Activated B cell treated with CpG ODN at 0.5 μM for 24 hours (primary cell): ENCODE data around the gene TRAPPC3. TPM values are rescaled to one million over a fixed set of nuclear protein-coding genes. Genes with fewer than 3 reads are reported as not detected.
A peak's percentile ranks its signal among the peaks of the same experiment; 100 is the strongest.

Source experiments
- ATAC-seq: fragments of 200-7000 bp; cut with Tn5 transposase; one replicate; pipeline ENCODE4 v1.10.0; 2021; ENCODE audit warnings: low read depth, mild to moderate bottlenecking, moderate library complexity
- CTCF ChIA-PET: fragments of 350-600 bp; sonication (Branson Sonifier 250); formaldehyde crosslinking; loops from one replicate; lab custom pipeline; 2021; ENCODE audit warnings: antibody characterized with exemption; lab: Charles Lee
- POLR2A ChIA-PET: fragments of 350-600 bp; sonication (Branson Sonifier 250); formaldehyde crosslinking; loops from one replicate; lab custom pipeline; 2021; ENCODE audit warnings: antibody characterized with exemption; lab: Charles Lee
- DNase-seq: peaks from one replicate; pipeline ENCODE4 v3.0.0; 2022
- H3K27ac Mint-ChIP-seq: one replicate; pipeline ENCODE4 v1.8.0; 2020; ENCODE audit warnings: mixed read lengths
- H3K27me3 Mint-ChIP-seq: one replicate; pipeline ENCODE4 v1.8.0; 2021; ENCODE audit warnings: mixed read lengths
- H3K36me3 Mint-ChIP-seq: one replicate; pipeline ENCODE4 v1.8.0; 2021; ENCODE audit warnings: low read depth, mixed read lengths
- H3K4me1 Mint-ChIP-seq: one replicate; pipeline ENCODE4 v1.8.0; 2021; ENCODE audit warnings: mixed read lengths
- H3K4me3 Mint-ChIP-seq: one replicate; pipeline ENCODE4 v1.8.0; 2020; ENCODE audit warnings: mild to moderate bottlenecking, mixed read lengths
- H3K9me3 Mint-ChIP-seq: one replicate; pipeline ENCODE4 v1.8.0; 2020; ENCODE audit warnings: mixed read lengths
- intact Hi-C: fragments of 100-400 bp; cut with micrococcal nuclease; formaldehyde crosslinking; loops from one replicate; pipeline ENCODE4 v1.15.1; 2024
- total RNA-seq: library from RNA; stranded (reverse); gene quantifications from 2 replicates; pipeline ENCODE4 v1.2.3, GENCODE V29; 2022
- TF ChIP-seq, protein P1 (sequence below): fragments of 200-600 bp; IDR thresholded peaks from one replicate; pipeline ENCODE4 v1.8.0; 2022; ENCODE audit warnings: antibody characterized with exemption, mild to moderate bottlenecking

TRAPPC3 gene
- total RNA-seq, 1 donor from 2014 or later: 48.5 TPM

DNA sequence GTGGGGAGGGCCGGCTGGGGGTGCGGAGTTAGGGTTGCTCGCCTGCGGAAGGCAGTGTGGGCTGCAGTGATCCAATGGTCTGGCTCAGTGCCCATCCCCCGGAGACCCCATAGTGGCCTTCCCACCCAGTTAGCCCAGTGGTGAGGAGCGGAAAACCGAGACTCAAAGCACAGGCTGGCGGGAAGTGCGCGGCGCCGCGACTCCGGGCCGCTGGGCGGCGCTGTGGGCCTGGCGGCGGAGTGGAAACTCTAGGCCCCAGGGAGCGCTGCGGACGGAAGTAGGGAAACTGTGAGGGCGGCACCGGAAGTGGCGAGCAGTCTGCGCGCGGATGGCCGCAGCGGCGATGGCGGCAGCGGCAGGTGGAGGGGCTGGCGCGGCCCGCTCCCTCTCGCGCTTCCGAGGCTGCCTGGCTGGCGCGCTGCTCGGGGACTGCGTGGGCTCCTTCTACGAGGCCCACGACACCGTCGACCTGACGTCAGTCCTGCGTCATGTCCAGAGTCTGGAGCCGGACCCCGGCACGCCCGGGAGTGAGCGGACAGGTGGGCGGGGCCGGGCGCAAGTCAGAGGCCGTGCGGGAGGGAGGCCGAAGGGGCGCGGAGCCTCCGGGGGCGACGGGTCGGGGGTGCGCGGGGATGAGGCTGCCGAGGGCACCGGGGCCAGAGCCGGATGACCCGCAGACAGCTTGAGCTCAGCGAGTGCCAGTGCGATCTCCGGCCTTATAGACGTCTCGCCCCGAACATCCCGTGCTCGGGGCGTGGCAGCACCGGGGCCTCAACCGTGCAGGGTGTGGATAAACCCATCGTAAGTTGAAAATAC lies 60.5 kb downstream of the TRAPPC3 start, which contains the start of gene ADPRS:
Gene ADPRS, plus strand, starts transcription at position 316 of the 816 bp plus-strand sequence. Its CDS starts 13 bp downstream, at position 329.
- TF ChIP-seq, protein P1, sequence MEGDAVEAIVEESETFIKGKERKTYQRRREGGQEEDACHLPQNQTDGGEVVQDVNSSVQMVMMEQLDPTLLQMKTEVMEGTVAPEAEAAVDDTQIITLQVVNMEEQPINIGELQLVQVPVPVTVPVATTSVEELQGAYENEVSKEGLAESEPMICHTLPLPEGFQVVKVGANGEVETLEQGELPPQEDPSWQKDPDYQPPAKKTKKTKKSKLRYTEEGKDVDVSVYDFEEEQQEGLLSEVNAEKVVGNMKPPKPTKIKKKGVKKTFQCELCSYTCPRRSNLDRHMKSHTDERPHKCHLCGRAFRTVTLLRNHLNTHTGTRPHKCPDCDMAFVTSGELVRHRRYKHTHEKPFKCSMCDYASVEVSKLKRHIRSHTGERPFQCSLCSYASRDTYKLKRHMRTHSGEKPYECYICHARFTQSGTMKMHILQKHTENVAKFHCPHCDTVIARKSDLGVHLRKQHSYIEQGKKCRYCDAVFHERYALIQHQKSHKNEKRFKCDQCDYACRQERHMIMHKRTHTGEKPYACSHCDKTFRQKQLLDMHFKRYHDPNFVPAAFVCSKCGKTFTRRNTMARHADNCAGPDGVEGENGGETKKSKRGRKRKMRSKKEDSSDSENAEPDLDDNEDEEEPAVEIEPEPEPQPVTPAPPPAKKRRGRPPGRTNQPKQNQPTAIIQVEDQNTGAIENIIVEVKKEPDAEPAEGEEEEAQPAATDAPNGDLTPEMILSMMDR: no peak
- peaks cover 26% of the 10 kb centered on the region for H3K36me3 Mint-ChIP-seq
- H3K27me3 Mint-ChIP-seq: peaks cover 18% of the 10 kb centered on the region
- peak; percentile 85 for ATAC-seq
- peaks cover 17% of the 10 kb centered on the region for H3K4me1 Mint-ChIP-seq
- H3K9me3 Mint-ChIP-seq: no peaks in the 10 kb centered on the region
- H3K4me3 Mint-ChIP-seq: peak within 1 kb of the TSS; percentile 89
- intact Hi-C loops: loop anchor here (1.0 to 10.0 kb wide), 5 partner anchors 61 to 298 kb away; partner anchors contain the start of genes AGO1, AGO3 and TRAPPC3
- ChIA-PET POLR2A (interaction anchor here (0.5 to 1.5 kb wide), 2 partner anchors 13 to 158 kb away, joined by 5 to 8 read pairs; partner anchors contain the start of gene AGO3), CTCF (no interaction called here)
- peak within 1 kb of the TSS; percentile 88 for H3K27ac Mint-ChIP-seq
- DNase-seq: peak; percentile 90

DNA sequence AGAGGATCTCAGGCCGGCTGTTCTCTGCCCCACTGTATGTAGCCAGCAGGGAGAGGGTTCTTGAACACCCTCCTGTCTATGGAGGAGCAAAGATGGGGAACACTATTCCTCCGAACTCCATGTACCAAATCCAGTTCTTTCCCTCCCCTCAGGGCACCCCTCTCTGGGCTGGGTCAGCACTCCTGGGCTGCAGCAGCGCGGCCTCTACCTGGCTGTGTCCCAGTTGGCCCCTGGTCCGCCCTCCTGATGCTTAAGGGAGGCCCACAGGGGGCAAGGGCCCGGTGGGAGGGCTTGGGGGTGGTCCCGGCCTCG lies 61.1 kb downstream of the TRAPPC3 start:
- Mint-ChIP-seq H3K36me3 (peaks cover 21% of the 10 kb centered on the region), H3K4me1 (peaks cover 17% of the 10 kb centered on the region), H3K9me3 (no peaks in the 10 kb centered on the region), H3K27me3 (peaks cover 22% of the 10 kb centered on the region), H3K4me3 (peak overlapping the region; percentile 89), H3K27ac (no peak overlapping the region)
- TF ChIP-seq, protein P1: no peak
- intact Hi-C loops: loop anchor here (1.0 to 10.0 kb wide), 5 partner anchors 61 to 298 kb away; partner anchors contain the start of genes AGO1, AGO3 and TRAPPC3
- ChIA-PET CTCF (no interaction called here), POLR2A (interaction anchor here (0.7 kb wide), 1 partner anchor 1164 kb away, joined by 9 read pairs; no protein-coding TSS in a partner anchor)
- no peak for DNase-seq
- peak; percentile 12 for ATAC-seq

- H3K9me3 Mint-ChIP-seq: no peaks in the 10 kb centered on the region
- H3K27me3 Mint-ChIP-seq: peaks cover 25% of the 10 kb centered on the region
- CTCF ChIA-PET: interaction anchor here (1.0 kb wide), 1 partner anchor 206 kb away, joined by 3 read pairs; no protein-coding TSS in a partner anchor
- ATAC-seq: no peak
- DNase-seq: no peak
- intact Hi-C loops: loop anchor here (1.0 to 10.0 kb wide), 5 partner anchors 62 to 299 kb away; partner anchors contain the start of genes AGO1, AGO3 and TRAPPC3
- H3K36me3 Mint-ChIP-seq: peaks cover 14% of the 10 kb centered on the region
- POLR2A ChIA-PET: interaction anchor here (0.7 to 1.0 kb wide), 2 partner anchors 156 to 1164 kb away, joined by 3 to 9 read pairs; partner anchors contain the start of gene AGO3
- TF ChIP-seq, protein P1: no peak
- peak overlapping the region; percentile 89 for H3K4me3 Mint-ChIP-seq
- H3K27ac Mint-ChIP-seq: peak overlapping the region; percentile 24
- H3K4me1 Mint-ChIP-seq: peaks cover 16% of the 10 kb centered on the region
Observed at GRCh38 chr1:36087233-36088123, 61.8 kb downstream of the TRAPPC3 start.

Other genes with a start within 250 kb of the TRAPPC3 start
- gene AGO3, start 218.4 kb downstream of the TRAPPC3 start, total RNA-seq: 30.7 and 37.2 TPM in 2 replicates
- gene TEKT2, start 65.4 kb downstream of the TRAPPC3 start, total RNA-seq: not detected in 2 replicates
- 23.0 and 23.9 TPM in 2 replicates for gene ADPRS, start 60.6 kb downstream of the TRAPPC3 start, total RNA-seq
- gene COL8A2, start 24.3 kb downstream of the TRAPPC3 start, total RNA-seq: 0.24 and 0.64 TPM in 2 replicates
- 56.5 and 59.9 TPM in 2 replicates for gene MAP7D1, start 6.7 kb upstream of the TRAPPC3 start, total RNA-seq
- gene THRAP3, start 75.0 kb upstream of the TRAPPC3 start, total RNA-seq: 142 and 145 TPM in 2 replicates
- gene SH3D21, start 156.9 kb upstream of the TRAPPC3 start, total RNA-seq: 9.9 and 11.5 TPM in 2 replicates
- gene EVA1B, start 174.2 kb upstream of the TRAPPC3 start, total RNA-seq: 1.2 and 1.3 TPM in 2 replicates
- gene STK40, start 236.4 kb upstream of the TRAPPC3 start, total RNA-seq: 62.7 and 63.7 TPM in 2 replicates
- 59.8 and 62.7 TPM in 2 replicates for gene LSM10, start 248.4 kb upstream of the TRAPPC3 start, total RNA-seq